Eye (tissue), 1 donor: Measurements from ENCODE around the gene PPP1R13L.
A peak's percentile ranks its signal among the peaks of the same experiment; 100 is the strongest.
"Not testable (repeated sequence)": the region's sequence is repeated elsewhere in the genome, so short reads cannot be mapped to it uniquely, and the experiment has no call there.

Source experiments
- DNase-seq: peaks from one replicate; pipeline ENCODE4 v3.0.0-alpha.2; 2015

Gene PPP1R13L, protein sequence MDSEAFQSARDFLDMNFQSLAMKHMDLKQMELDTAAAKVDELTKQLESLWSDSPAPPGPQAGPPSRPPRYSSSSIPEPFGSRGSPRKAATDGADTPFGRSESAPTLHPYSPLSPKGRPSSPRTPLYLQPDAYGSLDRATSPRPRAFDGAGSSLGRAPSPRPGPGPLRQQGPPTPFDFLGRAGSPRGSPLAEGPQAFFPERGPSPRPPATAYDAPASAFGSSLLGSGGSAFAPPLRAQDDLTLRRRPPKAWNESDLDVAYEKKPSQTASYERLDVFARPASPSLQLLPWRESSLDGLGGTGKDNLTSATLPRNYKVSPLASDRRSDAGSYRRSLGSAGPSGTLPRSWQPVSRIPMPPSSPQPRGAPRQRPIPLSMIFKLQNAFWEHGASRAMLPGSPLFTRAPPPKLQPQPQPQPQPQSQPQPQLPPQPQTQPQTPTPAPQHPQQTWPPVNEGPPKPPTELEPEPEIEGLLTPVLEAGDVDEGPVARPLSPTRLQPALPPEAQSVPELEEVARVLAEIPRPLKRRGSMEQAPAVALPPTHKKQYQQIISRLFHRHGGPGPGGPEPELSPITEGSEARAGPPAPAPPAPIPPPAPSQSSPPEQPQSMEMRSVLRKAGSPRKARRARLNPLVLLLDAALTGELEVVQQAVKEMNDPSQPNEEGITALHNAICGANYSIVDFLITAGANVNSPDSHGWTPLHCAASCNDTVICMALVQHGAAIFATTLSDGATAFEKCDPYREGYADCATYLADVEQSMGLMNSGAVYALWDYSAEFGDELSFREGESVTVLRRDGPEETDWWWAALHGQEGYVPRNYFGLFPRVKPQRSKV

DNA sequence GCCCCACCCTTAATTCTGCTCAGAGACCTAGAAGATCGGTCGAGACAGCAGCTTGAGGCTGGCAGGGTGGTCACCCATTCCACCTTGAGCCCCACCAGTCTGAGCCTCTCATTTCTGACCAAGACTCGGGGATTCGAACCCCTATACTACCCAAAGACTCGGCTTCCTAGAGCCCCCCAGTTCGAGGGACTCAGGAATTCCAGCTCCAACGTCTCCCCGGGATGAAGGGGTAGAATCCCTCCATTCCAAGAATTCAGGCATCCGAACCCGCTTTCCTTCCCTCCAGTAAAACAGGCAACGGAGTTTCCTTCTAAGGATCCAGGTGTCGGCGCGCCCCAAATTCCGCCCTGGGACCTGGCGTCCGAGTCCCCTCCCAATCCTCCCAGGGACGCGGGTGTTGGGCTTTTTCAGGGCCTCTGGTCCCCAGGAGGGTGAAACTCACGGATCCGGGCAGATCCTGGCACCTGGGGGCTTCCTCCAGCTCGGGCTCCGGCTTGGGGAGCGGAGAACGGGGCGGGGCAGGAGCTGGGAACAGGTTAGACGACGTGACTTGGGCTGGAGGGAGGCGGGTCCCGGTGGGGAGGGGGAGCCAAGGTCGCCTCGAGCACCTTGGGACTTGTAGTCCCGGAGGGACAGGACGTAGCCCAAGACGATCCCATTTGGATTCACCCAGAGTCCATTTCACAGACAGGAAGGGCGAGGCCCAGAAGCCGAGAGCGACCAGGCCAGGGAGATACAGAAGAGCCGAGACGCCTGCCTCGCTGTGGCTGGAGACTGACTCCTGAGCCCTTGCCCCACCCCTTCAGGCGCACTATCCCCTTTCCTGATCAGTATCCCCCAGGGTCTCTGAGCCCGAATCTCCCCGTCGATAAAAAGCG is at the start of gene PPP1R13L:
TSS of gene PPP1R13L (minus strand) at position 513 of the 878 bp plus-strand sequence. CDS start 6,751 bp downstream, outside the sequence.
- no peak for DNase-seq

DNA sequence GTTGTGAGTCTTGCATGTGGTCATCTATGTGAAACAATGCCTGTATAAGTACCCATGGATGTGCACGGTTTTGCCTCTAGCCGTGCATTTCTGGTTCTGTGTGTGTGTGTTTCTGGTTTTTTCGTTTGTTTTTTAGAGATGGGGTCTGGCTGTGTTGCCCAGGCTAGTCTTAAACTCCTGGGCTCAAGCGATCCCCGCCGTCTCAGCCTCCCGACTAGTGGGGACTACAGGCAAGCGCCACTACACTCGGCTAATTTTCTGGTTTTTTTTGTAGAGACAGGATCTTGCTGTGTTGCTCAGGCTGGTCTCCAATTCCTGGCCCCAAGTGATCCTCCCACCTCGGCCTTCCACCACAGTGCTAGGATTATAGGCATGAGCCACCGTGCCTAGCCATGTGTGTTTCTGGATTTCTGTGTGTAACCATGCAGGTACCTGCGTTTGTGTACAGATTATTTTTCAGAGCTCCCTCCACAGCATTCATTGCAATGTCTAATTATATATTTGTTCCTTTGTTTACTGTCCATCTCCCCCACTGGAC is 47.0 kb upstream of the PPP1R13L start:
- no peak for DNase-seq

DNA sequence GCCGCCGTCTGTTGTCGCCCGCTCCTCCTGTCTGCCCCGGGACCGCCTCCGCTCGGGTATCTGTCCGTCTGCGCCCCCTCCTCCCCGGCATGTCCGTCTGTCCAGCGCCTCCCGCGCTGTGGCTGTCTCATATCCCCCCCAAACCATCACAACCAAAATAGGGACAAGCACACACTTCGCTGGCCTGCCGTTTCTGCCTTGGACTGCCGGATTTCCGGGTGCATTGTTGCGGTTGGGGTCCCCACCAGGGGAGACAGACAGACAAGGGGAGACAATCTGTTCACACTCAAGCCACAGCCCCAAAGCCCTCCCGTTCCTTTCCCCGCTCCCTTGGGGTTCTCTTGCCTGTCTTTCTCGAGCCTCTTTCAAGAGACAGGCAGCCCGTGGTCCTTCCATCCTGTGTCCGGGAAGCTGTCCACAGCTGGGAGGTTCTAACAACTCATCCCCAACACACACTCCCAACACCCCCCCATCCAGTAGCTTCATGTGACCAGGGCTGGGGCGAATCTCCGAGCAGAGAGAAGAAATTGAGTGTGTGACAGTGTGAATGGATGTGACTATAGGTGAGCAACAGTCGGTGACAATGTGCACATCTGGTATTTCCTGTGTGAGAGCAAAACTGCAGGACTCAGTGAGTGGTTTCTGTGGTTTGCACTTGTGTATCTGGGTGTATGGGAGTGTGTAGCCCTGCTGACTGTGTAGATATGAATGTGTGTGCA is 46.4 kb upstream of the PPP1R13L start:
- peak; percentile 83 for DNase-seq

DNA sequence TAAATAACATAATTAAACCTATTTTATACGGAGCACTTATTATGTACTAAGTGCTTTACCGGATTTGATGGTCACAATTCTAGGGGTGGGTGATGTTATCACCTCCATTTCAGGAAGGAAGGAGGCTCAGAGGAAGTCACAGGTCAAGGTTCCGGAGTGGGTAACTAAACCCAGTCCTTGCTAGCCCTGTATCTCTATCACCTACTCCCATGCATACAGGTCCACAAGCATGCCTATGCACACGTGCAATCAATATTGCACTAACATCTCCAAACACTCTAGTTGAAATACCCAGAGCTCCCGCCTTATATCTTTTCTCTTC is 45.1 kb upstream of the PPP1R13L start:
- DNase-seq, result no peak

DNA sequence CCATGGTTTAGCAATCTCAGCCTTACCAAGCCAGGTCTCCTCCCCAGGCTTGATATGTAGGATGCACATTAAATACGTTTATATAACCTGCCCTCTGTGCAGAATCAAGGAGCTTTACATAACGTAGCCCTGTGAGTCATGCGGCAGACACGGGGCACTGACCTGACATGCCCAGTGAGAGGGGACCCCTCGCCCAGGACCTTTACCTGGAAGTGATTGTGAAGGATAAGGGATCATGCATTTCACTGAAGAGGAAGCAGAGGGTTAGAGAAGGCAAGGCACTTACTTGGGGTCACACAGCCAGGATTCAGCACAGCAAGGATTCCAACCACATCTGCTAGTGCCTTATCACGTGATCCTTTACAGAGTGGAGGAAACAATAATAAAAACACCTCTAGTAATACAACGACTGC is 44.0 kb upstream of the PPP1R13L start:
- peak; percentile 6 for DNase-seq

DNA sequence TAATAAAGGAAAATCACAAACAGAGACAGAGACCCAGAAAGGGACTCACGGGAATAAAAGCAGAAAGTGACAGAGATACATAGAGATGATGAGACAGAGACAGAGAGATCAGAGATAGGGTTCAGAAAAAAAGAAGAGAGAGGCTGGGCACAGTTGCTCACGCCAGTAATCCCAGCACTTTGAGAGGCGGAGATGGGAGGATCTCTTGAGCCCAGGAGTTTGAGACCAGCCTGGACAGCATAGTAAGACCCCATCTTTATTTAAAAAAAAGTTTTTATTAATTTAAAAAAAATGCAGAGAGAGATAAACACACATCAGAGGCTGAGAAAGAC is 43.5 kb upstream of the PPP1R13L start:
- DNase-seq, result no peak

DNA sequence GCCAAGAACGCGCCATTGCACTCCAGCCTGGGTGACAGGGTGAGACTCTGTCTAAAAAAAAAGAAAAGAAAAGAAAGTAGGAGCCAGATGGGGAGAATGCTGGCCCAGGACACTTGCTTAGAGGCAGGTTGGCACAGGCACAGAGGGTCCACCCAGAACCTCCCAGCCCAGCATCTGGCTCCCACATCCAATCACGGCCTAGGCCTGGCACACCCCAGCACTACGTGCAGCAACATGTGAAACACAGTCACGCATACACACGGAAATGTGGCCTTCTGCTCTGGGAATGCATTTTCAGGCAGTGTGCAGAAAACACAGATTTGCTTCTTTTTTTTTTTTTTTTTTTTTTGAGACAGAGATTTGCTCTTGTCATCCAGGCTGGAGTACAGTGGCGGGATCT is 42.1 kb upstream of the PPP1R13L start:
- DNase-seq, result peak; percentile 31

DNA sequence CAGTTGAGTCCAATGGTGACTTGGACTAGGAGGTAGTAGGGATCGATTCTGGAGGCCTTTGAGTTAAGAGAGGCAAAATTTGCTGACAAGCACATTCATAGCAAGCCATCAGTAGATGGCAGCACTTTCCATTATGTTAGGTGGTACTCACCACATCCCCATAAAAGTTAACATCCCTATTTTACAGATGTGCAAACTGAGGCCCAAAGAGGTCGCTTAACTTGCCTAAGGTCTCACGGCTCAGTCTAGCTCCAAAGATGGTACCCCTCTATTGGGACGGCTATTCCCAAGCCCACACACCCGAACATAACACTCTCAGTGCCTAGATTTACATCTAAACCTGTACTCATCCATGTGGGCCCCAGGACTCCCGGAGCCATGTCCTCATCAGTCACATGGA is 41.4 kb upstream of the PPP1R13L start:
- DNase-seq, result peak; percentile 43

DNA sequence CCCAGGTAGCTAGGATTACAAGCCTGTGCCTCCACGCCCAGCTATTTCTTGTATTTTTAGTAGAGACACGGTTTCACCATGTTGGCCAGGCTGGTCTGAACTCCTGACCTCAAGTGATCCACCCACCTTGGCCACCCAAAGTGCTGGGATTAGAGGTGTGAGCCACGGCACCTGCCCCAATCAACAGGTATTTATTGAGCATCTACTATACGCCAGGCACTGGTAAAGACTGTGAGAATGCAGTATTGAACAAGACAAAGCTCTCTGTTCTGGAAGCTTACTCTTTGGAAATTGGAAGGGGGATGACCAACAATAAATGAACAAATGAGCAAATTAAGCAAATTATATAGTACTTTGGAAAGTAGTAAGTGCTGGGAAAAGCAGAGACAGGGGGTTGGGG is 40.3 kb upstream of the PPP1R13L start:
- no peak for DNase-seq

DNA sequence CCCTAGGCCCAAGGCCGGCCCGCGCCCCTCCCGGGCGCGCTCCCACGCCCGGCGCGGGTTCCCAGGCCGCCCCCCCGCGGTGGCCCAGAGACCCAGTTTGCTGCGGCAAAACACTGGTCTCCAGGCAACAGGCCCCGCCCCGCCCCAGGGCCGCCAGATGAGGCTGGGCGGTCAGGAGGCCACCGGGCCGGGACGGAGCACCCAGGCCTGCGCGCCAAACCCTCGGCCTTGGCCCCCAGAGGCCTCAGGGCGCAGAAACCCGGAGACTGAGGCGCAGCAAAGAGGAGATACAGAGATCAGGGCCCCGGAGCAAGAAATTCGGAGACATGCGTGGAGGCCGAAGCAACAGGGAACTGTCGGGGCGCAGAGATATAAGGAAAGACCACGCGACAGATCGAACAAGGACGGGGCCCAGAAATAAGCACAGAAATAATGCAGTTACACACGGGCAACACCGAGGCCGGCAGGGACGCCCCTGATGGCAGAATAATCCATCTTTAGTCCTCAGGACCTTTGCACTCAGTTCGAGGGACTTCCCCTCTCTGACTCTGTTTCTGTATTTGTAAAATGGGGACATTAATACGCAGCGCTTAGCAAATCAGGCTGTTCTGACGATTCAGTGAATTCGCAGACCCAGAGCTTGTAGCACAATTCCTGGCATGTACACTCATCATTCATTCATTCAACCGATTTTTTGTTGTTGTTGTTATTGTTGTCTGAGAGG is 39.6 kb upstream of the PPP1R13L start:
- peak; percentile 95 for DNase-seq

DNA sequence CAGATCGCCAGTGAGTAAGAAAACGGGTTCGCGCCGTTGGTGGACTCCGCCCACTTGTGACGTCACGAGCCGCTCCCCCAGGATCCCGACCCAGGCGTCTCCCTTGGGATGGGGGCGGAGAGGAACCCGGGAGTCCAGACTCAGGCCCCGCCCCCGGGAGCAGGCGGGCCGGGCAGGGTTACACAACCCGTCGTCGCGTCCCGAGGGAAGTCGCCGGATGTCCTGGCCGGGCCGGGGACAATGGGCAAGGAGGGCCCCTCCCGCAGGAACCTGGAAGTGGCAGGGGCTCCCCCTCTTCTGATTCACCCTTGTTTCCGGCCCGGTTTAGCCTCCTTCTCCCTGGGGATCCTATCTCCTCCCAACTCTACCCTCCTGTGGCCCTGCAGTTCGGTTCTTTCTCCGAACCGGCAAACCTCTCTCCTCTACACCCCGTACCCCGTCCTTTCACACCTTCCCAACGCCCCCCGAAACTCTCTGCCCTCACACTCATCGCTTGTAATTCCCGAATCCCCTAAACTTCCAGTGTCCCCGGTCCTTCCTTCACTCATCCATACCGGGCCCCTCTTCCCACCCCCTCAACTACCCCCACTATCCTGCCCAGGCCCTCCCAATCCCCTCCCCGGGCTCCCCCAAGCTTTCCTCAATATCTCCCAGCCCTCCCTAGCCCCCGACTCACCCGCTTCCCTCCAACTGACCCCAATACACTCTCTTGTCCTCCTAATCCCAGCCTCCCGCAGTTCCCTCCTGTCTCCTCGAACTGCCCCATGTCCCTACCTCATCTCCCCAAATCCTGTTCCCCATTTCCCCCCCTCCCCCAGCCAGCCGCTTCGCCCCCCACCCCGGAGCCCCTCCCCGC is 38.8 kb upstream of the PPP1R13L start:
- DNase-seq, result peak; percentile 93

DNA sequence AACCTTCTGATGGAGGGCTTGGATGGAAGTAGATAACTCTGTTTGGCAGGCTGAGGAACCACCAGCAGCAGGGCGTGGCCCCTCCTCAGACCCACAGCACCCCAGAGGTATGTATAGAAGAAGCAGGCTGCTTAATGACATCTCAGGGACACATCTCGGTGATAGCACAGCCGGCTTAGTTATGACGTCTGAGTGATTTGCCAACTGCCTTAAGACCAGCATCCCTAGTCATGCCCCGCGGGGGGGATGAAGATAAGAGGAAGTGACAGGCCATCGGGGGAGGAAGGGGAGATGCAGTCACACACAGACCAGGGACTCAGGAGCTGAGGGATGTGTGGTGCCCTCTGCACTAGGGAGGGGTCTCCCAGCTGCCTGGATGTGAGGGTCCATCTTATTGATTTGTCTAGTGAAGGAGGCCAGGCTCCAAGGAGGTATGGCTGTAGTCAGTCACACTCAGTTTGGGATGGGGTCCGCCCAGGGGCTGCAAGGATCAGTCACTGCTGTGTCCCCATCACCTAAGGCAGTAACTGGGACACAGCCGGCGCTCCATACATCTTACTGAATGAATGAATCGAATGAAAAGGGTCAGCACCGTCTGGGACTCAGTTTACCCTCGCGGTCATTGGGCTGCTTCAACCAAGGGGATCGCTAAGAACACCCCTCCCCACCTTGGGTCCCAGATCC is 38.1 kb upstream of the PPP1R13L start:
- DNase-seq, result peak; percentile 90

DNA sequence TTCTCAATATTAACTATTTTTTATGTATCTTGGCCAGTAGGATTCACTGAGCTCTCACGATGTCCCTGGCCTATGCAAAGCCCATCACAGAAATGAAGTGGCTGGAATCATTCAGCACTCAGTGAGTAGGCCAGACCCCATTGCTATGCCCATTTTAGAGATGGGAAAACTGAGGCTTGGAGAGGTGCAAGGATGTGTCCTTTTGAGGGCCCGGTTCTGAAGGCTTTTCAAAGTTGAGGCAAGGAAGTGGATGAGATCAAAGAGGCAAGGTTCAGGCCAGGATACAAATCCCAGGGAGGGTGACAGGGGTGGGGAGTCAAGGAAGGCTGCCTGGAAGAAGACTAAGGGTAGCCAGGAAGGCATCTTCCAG is 37.5 kb upstream of the PPP1R13L start:
- DNase-seq, result peak; percentile 39

DNA sequence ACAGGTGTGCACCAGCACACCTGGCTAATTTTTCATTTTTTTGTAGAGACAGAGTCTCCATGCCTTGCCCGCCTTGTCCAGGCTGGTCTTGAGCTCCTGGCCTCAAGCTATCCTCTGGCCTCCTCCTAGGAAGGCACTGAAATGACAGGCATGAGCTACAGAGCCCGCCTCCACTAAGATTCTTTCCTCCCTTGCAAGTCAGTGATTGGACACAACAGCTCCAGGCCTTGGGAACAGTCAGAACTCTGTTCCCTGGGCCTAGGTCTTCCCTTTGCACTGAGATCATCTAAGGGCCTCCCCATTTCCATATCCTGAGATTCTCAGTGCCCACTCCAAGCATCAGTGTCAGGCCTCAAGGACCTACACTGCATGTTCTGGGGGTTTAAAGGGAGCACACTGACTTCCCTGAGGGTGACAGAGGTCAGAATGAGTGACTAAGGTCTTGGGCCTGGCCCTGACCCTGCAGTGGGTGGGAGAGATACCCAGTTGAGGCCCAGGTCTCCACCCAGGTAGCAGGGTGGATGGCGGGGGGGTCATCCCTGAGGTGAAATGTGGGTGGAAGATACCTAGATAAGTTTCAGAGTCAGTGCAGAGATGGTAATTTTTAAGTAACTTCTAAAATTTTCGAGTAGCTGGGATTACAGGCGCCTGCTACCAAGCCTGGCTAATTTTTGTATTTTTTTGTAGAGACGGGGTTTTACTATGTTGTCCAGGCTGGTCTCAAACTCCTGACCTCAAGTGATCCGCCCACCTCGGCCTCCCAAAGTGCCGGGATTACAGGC is 36.2 kb upstream of the PPP1R13L start:
- DNase-seq, result peak; percentile 60

DNA sequence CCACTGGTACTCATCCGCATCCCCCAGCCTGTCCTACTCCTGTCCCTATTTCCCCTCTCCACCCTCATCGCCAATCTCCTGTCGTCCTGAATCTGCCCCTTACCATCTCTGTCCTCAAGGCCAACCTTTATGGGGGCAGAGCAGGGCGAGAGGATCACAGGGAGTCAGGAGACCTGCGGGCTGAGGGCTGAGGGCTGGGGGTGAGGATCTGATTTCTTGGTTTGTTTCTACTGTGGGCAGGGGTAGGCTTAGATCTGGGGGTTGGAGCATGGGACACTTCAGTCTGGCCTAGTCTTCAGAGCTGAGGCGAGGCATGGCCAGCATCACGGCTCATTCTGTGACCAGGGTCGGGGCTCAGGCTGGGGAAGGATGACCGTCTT is 35.4 kb upstream of the PPP1R13L start:
- DNase-seq, result peak; percentile 59

DNA sequence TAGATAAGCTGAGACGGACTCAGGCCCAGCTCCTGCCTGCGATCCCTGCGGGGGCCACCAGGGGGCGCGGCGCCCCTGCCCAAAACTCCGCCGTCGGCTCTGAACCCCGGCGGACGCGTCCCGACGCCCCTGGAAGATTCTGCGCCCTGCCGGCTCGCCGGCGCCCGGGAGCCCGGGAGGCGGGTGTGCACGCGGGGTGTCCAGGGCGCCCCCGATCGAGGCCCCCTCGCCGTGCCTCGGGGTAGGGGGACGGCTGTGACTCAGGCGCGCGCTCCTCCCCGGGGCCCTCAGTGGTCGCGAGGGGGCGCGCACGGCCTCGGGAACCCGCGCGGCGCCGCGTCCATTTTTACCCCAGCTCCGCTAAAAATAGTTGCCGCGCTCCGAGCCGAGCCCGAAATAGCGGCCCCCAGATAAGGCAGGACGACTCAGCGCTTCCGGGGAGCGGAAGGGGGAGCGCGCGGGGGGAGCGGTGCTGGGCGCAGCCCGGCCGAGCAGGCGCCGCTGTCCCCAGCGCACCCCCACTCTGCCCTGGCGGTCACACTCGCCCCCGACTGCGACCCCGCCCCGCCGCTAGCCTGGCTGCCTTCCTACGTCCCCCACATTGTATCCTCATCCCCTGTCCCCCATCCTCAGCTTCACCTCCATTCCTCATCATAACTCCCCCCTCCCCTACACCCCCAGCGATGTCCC is 34.8 kb upstream of the PPP1R13L start:
- peak; percentile 95 for DNase-seq

DNA sequence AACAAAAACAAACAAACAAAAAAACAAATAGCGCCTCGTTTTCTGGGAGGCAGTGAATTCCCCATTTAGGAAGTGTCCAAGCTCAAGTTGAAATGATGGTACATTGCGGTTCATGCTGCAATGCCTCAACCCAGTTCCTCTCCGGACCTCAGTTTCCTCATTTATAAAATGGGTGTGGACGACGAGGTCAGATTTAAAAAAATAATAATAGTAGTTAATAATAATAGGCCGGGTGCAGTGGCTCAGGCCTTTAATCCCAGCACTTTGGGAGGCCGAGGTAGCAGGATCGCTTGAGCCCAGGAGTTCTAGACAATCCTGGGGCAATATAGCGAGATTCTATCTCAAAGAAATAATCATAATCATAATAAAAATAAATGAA is 34.3 kb upstream of the PPP1R13L start:
- DNase-seq, result no peak

DNA sequence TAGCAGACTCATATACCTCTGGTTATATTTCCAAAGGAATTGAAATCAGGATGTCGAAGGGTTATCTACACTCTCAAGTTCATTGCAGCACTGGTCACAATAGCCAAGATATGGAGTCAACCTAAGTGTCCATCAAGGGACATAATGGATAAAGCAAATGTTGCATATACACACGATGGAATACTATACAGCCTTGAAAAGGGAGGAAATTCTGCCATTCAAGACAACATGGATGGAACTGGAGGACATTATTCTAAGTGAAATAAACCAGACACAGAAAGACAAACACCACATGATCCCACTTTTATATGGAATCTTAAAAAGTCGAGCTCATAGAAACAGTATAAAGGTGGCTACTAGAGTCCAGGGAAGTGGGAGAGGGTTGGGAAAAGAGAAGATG is 32.5 kb upstream of the PPP1R13L start:
- DNase-seq, result no peak

DNA sequence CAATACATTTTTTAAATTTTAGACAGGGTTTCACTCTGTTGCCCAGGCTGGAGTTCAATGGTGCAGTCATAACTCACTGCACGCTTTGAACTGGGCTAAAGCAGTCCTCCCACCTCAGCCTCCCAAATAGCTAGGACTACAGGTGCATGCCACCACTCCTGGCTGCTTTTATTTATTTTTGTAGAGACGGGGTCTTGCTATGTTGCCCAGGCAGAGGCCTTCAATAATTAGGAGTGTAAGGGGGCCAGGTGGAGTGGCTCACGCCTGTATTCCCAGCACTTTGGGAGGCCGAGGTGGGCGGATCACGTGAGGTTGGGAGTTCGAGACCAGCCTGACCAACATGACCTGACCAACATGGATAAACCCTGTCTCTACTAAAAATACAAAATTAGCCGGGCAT is 27.7 kb upstream of the PPP1R13L start:
- DNase-seq, result not testable (repeated sequence)
